Measurements from ENCODE around the gene ARFGEF2.

Gene ARFGEF2

DNA sequence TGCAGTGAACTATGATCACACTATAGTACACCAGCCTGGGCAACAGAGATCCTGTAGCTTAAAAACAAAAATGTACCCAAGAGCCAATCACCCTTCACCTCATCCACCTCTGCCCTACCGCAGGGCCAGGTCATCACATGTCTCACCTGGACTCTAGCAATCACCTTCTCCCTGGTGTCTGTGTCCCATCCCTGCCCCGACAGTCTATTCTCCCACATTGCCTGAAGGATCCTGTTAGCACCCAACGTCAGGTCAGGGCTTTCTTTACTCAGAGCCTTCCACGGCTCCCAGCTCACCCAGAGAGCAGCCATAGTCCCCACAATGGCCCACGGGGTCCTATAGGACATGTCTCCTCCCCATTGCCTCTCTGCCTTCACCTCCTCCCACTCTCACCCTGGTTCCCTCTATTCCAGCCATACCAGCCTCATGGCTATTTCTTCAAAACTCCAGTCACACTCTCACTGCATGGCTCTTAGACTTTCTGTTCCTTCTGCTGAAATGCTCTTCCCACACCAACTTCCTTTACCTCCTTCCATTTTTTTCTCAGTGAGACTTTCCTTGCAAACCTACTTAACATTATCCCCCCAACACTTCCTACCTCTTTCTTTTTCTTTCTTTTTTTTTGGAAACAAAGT is 22.5 kb upstream of the ARFGEF2 start:
- in situ Hi-C loops (cut with MboI; ENCODE audit: low sequenced_read_pairs), result no loop called here

DNA sequence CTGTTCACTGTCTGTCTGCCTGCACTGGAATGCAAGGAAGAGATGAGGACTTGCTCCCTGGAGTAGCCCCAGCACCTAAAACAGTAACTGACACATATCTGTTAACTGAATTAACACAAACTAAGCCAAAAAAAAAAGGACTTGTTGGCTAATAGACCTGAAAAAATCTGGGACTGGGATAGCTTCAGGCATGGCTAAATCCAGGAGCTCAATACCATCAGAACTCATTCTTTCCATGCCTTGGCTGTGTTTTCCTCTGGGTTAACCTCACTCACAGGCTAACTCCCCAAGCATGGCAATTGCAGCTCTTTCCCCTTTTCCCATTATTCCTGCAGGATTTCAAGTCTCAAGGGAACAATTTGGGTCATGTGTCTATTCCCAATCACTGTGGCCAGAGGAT is 21.6 kb upstream of the ARFGEF2 start:
- in situ Hi-C loops (cut with MboI; ENCODE audit: low sequenced_read_pairs), result no loop called here

DNA sequence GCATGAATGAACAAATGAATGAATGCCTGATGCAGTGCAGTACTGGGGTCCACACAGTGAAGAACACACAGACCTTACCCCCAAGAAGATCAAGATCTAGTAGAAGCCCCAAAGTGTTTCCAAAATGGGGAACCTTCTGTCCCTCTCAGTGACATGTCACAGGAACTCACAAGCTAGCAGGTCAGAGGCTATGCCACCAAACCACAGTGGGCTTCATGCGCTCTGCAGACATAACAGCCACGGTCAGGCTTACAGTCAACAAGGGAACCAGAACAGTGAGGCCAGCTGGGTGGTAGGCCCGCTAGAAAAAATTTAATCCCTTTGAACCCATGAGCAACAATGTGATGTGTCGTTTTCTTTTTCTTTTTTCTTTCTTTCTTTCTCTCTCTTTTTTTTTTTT is 20.2 kb upstream of the ARFGEF2 start:
- in situ Hi-C loops (cut with MboI; ENCODE audit: low sequenced_read_pairs), result no loop called here

DNA sequence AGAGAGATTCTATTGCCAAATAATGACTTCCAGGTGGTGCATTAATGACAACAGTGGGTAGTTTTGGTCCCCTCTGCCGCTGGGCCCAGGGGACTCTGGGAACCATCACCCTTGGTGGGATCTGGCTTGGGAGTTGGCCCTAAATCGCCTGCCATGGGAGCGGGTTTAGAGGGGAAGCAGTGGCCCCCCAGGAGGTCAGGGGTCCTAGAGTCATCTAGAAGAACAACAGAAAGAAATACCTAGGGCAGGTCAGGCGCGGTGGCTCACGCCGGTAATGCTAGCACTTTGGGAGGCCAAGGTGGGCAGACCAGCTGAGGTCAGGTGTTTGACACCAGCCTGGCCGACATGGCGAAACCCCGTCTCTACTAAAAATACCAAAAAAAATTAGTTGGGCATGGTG is 17.8 kb upstream of the ARFGEF2 start:
- in situ Hi-C loops (cut with MboI; ENCODE audit: low sequenced_read_pairs), result no loop called here

DNA sequence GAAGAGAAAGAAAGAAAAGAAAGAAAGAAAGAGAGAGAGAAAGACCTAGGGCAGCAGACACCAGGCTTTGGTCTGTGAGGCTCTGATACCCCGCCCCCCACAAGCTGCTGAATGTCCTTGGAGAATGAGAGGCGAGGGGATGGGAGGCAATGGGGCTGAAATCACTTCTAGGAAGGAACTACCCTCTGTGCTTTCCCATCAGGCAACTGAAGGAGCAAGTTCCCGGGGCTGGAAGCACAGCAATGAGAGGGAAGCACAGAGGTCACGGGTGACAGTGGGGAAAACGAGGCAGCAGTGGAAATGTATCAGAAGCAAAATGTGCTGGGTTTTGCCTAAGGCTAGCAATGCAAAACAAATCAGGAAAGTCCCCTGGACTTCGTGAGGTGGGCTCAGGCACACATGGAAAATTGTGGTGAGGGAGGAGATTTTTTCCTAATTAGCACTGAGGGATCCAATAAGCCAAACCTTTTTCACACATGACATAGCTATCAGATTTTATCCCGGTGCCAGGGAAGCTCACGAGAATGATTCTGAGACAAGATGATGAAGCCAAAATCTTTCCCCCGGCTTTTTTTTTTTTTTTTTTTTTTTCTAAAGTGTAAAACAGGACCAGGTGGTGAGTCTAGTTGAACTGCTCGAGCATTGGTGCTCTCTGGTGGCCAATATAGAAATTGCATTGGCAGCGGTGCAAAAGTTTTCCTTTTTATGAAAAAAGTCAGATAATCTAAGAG is 16.8 kb upstream of the ARFGEF2 start:
- in situ Hi-C loops (cut with MboI; ENCODE audit: low sequenced_read_pairs), result loop anchor here (5.0 kb wide), 1 partner anchor 247 kb away; no protein-coding TSS in a partner anchor

DNA sequence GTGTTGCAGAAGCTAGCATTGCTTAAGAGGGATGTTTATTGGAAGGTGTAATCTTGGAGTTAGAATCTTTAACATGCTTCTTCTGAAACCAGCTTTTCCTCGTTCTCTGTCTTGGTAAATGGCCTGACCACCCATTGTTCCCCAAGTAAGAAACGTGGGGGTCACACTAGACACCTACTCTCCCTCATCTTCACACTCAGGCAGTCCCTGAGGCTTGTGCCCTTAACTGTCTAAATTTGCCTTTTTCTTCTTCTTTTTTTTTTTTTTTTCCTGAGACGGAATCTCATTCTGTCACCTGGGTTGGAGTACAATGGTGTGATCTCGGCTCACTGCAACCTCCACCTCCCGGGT is 16.2 kb upstream of the ARFGEF2 start:
- in situ Hi-C loops (cut with MboI; ENCODE audit: low sequenced_read_pairs), result loop anchor here (5.0 kb wide), 1 partner anchor 248 kb away; no protein-coding TSS in a partner anchor

DNA sequence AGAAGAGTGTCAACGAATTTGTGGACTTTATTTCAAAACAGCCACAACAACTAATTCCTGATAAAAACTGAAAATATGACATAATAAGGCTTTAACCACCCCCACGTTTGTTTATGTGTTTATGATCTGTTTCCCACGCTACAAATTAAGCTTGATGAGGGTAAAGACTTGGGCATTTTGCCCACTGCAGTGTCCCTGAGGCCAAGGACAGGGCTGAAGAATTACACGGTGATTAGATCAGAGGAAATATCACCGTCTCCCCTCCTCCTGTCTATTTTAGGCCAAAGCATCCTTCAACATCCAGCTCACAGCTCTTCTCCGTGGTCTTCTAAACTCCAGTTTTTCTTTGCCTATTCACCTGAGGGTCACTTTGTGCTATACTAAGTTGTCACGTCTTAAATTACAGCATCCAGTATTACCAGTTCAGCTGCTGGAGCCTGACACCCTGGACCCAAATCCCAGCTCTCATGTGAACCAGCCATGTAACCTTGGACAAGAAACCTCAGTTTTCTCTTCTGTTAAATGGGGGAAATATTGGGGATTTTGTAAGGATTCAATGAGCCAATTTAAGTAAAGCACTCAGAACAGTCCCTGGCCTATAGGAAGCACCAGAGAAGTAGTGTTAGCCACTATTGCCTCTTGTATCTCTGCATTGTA is 15.2 kb upstream of the ARFGEF2 start:
- in situ Hi-C loops (cut with MboI; ENCODE audit: low sequenced_read_pairs), result loop anchor here (5.0 kb wide), 1 partner anchor 249 kb away; no protein-coding TSS in a partner anchor

DNA sequence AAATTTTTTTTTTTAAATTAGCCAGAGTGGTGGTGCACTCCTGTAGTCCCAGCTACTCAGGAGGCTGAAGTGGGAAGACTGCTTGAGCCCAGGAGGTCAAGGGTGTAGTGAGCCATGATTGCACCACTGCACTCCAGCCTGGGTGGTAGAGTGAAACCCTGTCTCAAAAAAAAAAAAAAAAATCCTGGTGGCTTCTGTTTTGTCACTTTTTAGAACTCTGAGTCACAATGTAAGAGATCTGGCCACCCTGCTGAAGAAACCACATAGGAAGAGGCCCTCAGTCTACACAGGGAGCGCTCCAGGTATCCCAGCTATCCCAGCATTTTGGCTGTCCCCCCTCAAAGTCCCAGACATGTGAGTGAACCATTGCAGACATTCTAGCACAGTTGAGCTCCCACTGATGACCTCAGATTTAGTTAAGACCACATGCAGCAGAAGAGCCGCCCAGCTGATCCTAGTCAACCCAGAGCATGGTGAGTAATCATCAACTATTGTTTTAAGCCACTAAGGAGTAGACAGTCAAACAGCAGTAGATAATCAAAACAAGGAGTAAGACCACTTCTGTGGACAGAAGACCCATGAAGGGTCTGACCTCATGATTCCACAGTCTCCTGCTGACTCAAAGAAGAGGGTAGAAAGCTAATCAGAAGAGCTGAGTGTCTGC is 12.7 kb upstream of the ARFGEF2 start:
- in situ Hi-C loops (cut with MboI; ENCODE audit: low sequenced_read_pairs), result loop anchor here (5.0 kb wide), 1 partner anchor 251 kb away; no protein-coding TSS in a partner anchor

DNA sequence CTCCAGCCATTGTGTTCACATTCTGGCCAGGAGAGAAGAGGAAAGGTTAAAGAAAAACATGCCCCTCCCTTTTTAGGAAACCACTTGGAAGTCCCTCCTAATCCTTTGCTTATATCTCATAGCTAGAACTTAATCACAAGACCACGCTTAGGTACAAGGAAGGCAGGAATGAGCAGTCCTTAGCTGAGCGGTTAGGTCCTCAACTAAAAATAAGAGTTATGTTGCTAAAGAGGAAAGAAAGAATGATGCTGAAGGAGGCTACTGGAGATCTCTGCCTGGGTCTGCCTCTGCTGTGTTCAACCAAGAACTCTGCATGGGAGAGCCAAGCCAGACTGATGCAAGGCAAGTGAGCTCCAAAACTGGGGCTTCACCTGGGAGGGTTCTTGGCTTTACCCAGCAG is 11.6 kb upstream of the ARFGEF2 start:
- in situ Hi-C loops (cut with MboI; ENCODE audit: low sequenced_read_pairs), result loop anchor here (5.0 kb wide), 1 partner anchor 253 kb away; no protein-coding TSS in a partner anchor

DNA sequence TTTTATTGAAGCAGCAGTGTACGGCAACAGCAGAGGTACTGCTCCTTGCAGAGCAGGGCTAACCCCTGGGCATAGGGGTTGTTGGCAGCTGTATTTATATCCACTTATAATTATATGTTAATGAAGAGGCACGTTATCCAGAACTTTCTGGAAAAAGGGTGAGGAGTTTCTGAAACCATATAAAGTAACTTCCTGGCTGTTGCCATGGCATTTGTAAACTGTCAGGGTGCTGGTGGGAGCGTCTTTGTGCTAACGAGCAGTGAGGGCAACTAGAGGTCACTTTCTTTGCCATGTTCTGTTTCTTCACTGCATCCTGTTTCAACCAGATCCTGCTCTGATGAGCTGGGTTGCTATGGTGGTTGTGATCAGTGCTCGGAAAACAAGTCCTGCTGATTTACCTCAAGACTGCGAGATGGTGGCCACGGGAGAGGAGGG is 11.1 kb upstream of the ARFGEF2 start:
- in situ Hi-C loops (cut with MboI; ENCODE audit: low sequenced_read_pairs), result no loop called here

DNA sequence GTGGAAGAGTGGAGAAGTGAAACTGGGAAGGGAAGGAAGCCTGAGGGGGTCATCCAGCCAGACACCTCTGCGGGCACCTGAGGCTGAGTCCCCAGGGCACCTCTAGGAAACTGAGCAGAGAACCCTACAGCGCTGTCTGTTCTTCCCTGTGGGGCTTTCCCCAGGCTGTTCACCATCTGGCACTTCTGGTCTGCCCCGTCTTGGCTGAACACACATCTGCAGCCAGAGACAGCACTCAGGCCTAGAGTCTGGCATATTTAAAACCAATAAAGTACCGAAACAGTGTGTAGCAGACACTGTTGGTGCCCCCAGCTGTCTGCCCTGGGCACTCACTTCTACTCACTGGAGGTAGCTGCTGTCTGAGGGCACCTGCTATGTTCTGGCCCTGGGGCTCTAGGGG is 9.4 kb upstream of the ARFGEF2 start:
- in situ Hi-C loops (cut with MboI; ENCODE audit: low sequenced_read_pairs), result no loop called here

DNA sequence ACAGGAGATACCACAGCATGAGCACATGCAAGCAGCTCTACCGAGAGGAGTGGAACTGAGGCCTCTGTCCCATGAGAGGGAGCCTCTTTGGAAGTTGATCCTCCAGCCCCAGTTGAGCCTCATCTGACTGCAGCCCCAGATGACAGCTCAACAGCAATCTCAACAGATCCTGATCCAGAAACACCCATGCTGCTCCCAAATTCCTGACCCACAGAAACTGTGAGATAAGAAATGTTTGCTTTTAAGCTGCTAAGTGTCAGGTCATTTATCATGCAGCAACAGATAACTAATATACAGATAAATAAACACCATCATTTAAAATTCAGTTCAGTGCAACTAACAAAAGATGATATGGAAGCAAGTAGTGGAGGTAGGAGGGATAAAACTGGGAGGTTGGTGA is 4.8 kb upstream of the ARFGEF2 start:
- in situ Hi-C loops (cut with MboI; ENCODE audit: low sequenced_read_pairs), result no loop called here

DNA sequence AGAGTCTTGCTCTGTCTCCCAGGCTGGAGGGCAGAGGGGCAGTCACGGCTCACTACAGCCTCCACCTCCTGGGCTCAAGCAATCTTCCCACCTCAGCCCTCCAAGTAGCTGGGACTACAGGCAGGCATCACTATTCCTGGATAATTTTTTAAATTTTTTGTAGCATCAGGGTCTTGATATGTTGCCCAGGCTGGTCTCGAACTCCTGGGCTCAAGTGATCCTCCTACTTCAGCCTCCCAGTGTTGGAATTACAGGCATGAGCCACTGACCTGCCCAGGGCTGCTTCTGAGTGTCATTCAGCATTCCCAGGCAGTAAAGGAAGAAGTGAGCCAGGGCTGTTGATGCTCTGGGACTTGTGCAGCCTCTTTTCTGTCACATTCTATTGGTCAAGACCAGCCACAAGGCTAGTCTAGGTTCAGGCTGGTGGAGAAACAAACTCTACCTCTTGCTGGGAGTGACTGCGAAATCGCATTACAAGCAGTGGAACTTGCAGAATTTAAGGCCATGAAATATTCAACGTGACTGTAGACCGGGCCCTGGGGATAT is 2.1 kb upstream of the ARFGEF2 start:
- in situ Hi-C loops (cut with MboI; ENCODE audit: low sequenced_read_pairs), result no loop called here

DNA sequence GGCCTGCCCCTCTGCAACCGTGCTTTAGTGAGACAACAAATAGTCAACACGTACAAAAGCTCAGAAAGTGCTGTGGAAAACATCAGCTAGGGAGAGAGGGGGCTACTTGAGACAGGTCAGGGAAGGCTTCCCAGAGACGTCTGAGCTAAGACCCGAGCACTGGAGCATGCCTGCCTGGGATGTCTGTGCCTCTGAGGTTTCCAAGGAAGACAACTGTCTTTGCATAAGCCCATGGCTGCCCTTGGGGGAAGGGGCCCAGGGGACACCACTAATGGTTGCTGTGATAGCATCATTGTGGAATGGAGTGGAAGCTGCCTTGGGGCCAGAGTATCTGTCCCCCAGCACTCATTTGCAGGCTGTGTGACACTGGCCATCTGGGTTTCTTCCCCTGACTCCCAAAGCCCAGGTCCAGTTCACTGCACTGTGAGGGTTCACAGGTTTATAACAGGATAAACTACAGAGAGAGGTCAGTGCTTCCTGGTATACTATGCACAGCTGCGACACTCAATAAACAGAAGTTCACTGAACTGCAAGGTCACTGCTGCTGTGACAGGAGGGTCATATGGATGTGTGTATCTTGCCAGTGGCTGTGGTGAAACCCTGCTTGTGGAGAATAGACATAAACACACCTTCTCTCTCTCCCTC is 1.5 kb upstream of the ARFGEF2 start:
- in situ Hi-C loops (cut with MboI; ENCODE audit: low sequenced_read_pairs), result no loop called here

DNA sequence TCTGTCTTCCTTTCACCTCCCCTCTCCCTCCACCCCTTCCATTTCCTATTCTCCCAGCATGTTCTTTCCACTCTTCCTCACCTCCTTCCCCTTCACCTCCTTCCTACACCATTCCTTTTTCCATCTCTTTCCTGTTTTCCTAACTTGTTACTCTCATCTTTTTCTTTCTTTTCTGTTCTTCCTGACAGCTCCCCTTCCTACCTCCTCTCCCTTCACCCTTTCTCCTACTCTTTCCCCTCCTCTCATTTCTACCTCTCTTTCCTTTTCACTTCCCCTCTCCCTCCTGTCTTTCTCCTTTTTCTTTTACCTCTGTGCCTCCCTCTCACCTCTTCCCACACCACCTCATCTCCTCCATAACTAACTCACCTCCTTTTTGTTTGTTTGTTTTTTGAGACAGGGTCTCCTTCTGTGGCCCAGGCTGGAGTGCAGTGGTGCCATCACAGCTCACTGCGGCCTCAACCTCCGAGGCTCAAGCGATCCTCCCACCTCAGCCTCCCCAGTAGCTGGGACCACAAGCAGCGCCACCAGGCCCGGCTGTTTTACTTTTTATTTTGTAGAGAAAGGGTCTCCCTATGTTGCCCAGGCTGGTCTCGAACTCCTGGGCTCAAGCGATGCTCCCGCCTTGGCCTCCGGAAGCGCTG is 864 bp upstream of the ARFGEF2 start:
- in situ Hi-C loops (cut with MboI; ENCODE audit: low sequenced_read_pairs), result no loop called here

DNA sequence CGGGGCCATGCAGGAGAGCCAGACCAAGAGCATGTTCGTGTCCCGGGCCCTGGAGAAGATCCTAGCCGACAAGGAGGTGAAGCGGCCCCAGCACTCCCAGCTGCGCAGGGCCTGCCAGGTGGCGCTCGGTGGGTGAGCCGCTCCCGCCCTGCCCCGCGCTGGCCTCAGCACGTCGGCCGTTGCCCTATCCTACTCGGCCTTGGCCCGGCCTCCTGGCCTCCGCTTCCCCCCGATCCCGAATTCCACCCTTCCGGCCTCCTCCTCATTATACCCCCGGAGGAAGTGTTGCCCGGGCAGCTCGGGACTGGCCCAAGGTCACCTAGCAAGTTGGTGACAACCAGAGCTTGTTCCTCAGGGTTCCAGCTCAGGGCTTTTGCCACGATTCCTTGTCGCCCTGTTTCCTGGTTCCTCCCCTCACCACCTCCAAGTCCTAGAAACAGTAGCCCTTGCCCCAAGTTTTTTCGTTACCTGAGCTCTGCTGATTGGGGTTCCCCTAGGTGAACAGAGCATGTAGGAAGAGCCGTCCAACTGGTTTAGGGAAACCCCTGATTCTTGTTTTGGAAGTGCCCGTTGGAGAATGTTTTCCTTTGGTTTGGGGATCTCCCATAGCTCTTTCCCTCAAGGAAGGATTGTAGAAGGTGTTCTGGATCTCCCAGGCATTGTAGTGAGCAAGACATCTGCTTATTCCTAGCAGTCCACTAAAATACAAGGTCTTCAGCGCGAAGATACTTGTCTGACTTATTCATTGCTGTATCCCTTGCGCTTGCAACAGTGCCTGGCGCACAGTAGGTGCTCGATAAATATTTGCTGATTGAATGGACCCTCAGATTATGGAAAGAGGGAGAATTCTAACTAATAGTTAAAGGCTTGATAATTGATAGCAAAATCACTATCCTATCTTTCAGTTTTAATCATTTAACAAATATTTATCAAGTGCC is 641 bp downstream of the ARFGEF2 start:
- in situ Hi-C loops (cut with MboI; ENCODE audit: low sequenced_read_pairs), result no loop called here

DNA sequence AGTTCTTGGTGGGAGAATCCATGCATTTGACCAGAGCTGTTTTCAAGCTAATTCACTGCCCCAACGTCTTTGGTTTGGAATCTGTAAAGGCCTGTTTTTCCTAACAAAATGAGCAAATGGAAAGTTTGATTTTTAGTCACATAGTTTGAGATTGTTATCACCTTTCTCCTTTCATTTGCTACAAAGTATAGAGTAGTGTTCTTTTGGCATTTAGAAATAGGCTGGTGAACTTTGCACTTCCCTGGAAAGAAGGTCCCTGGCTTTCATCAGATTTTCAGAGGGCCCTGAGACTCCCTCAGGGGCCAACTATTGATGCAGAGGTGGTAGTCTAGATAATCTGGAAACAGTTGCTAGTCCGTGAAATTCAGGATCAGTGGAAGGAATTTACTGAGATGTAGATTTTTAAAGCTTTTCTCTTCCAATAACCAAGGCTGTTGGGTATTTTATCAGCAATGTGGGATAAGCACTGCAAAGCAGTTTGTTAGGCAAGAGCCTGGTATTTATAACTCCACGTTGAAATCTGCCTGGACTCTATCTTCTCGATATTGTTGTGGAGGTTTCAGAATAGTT is 1.7 kb downstream of the ARFGEF2 start:
- in situ Hi-C loops (cut with MboI; ENCODE audit: low sequenced_read_pairs), result no loop called here

DNA sequence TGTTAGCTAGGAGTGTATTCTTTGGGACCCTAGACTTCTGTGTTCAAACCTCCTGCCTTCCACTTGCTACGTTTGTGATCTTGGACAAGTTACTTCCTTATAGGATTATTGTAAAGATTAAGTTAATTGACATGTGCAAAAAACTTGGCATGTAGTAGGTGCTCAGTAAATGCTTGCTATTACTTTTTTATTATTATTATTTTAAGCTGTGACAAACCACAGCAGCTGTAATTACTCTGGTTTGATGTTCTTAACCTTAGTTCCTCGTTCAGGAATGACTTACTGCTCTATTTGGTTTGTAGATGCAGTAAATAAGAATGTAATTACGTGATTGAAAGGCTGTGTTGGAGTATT is 3.2 kb downstream of the ARFGEF2 start:
- in situ Hi-C loops (cut with MboI; ENCODE audit: low sequenced_read_pairs), result no loop called here

DNA sequence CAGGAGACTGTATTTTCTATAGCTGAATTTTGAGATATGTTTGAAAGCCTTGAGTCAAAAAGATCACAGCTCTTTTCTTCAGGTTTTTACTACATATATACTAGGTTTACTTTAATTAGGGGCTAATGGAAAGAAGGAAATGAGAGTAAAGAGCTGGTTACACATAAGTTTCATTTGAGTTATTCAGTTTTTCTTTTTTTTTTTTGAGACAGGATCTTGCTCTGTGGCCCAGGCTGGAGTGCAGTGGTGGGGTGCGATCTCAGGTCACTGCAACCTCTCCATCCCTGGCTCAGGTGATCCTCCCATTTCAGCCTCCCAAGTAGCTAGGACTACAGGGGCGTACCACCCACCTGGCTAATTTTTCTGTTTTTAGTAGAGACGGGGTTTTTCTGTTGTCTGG is 4.8 kb downstream of the ARFGEF2 start:
- in situ Hi-C loops (cut with MboI; ENCODE audit: low sequenced_read_pairs), result no loop called here

Measured in HL-60/S4 (cell line).